Kasumi-1 (cell line): ENCODE measurements around the gene CDC34.
A peak's percentile ranks its signal among the peaks of the same experiment; 100 is the strongest.

ENCODE experiments used
- DNase-seq, 2 experiments: peaks; one replicate each; lab custom pipeline; 2025; lab: John Stamatoyannopoulos, UW

The CDC34 gene

GRCh38 chr19:542173-542866, 10.8 kb downstream of the CDC34 start:
- DNase-seq = no peak

- DNase-seq = no peak
Observed at GRCh38 chr19:543910-544608, 12.5 kb downstream of the CDC34 start, which contains the start of gene GZMM. Gene GZMM, plus strand, starts transcription at chr19:544053. Its CDS starts 19 bp downstream, at chr19:544072.

GRCh38 chr19:547117-547516, 15.6 kb downstream of the CDC34 start:
- no peak for DNase-seq

- no peak for DNase-seq
Observed at GRCh38 chr19:547836-548720, 16.5 kb downstream of the CDC34 start.

- DNase-seq = no peak
Observed at GRCh38 chr19:548886-549830, 17.6 kb downstream of the CDC34 start.

GRCh38 chr19:554817-555216, 23.3 kb downstream of the CDC34 start:
- DNase-seq = no peak

- no peak for DNase-seq
Observed at GRCh38 chr19:555474-555808, 23.9 kb downstream of the CDC34 start.

GRCh38 chr19:556611-557382, 25.2 kb downstream of the CDC34 start:
- no peak for DNase-seq

GRCh38 chr19:558770-559439, 27.3 kb downstream of the CDC34 start:
- DNase-seq = no peak

- DNase-seq = no peak
Observed at GRCh38 chr19:560121-560520, 28.6 kb downstream of the CDC34 start.

GRCh38 chr19:566403-566802, 34.8 kb downstream of the CDC34 start:
- peak; percentile 99 for DNase-seq

GRCh38 chr19:566844-567243, 35.3 kb downstream of the CDC34 start:
- no peak for DNase-seq

- DNase-seq = no peak
Observed at GRCh38 chr19:567296-567900, 35.8 kb downstream of the CDC34 start.

- no peak for DNase-seq
Observed at GRCh38 chr19:570251-570686, 38.7 kb downstream of the CDC34 start.

GRCh38 chr19:570937-571565, 39.5 kb downstream of the CDC34 start:
- peak; percentile 57 to 64 for DNase-seq

GRCh38 chr19:571566-571974, 40.0 kb downstream of the CDC34 start:
- DNase-seq = peak; percentile 62 to 63

- DNase-seq = peak; percentile 94 to 96
Observed at GRCh38 chr19:572140-572742, 40.7 kb downstream of the CDC34 start, which contains the start of gene BSG. Gene BSG, plus strand, starts transcription at chr19:572596. Its CDS starts 39 bp downstream, at chr19:572635.

GRCh38 chr19:572743-573518, 41.4 kb downstream of the CDC34 start:
- peak in 1 of 2 experiments; percentile 21 for DNase-seq
